ENCODE data around the gene TSSK6.

DNA sequence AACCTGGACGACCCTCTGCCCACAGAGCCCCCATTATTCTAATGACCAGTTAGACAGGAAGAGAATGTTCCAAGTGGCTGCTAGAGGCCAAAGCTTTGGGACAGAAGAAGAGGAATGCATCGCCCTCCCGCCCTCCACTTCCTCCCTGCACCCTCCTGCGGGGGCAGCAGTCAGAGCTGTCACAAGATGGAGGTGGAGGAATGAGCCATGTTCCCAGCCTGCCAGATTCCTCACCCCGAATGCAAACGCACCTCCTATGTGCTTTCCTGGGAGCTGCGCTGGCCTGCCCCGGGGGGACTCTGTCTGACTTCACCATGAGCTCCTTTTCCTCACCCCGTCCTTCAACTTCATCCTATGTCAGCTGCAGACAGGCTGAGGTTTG, 15.1 kb upstream of the TSSK6 start:
- TF ChIP-seq, protein P1, sequence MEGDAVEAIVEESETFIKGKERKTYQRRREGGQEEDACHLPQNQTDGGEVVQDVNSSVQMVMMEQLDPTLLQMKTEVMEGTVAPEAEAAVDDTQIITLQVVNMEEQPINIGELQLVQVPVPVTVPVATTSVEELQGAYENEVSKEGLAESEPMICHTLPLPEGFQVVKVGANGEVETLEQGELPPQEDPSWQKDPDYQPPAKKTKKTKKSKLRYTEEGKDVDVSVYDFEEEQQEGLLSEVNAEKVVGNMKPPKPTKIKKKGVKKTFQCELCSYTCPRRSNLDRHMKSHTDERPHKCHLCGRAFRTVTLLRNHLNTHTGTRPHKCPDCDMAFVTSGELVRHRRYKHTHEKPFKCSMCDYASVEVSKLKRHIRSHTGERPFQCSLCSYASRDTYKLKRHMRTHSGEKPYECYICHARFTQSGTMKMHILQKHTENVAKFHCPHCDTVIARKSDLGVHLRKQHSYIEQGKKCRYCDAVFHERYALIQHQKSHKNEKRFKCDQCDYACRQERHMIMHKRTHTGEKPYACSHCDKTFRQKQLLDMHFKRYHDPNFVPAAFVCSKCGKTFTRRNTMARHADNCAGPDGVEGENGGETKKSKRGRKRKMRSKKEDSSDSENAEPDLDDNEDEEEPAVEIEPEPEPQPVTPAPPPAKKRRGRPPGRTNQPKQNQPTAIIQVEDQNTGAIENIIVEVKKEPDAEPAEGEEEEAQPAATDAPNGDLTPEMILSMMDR (IDR thresholded peaks at IDR 0.05), result no peak
- TF ChIP-seq EZH2 (IDR thresholded peaks at IDR 0.05), result no peak
- TF ChIP-seq EZH2phosphoT487 (IDR thresholded peaks at IDR 0.05), result no peak
